PC-9 (cell line): ENCODE data around the gene ALDH4A1. TPM values are rescaled to one million over a fixed set of nuclear protein-coding genes. Genes with fewer than 3 reads are reported as not detected.

Experiments
- BruUV-seq: library from RNA; stranded (reverse); fragments of 400-500 nt; replicated peaks from 2 replicates; lab custom pipeline; 2021; lab: Mats Ljungman, UMichigan
- CTCF ChIA-PET: fragments of 300-600 bp; sonication (Branson Sonifier 250); formaldehyde crosslinking; loops from one replicate; lab custom pipeline; 2022; ENCODE audit warnings: antibody characterized with exemption; lab: Charles Lee
- POLR2A ChIA-PET: fragments of 300-600 bp; sonication (Branson Sonifier 250); formaldehyde crosslinking; loops from one replicate; lab custom pipeline; 2022; ENCODE audit warnings: antibody characterized with exemption; ENCODE audit not compliant: unreplicated experiment; lab: Charles Lee
- DNase-seq, 2 experiments: peaks; one replicate each; pipeline versions ENCODE4 v3.0.0 to v3.0.0-alpha.2; 2015 to 2022; ENCODE audit warnings: mixed read lengths in 1 of 2
- H2AFZ ChIP-seq: fragments of 200-600 bp; sonication (generic); 2 replicates; pipeline ENCODE4 v1.8.1; 2017; ENCODE audit warnings: antibody characterized with exemption
- H3F3A ChIP-seq: fragments of 200-600 bp; sonication (generic); 2 replicates; pipeline ENCODE4 v1.8.1; 2017; ENCODE audit warnings: antibody characterized with exemption, mild to moderate bottlenecking, low read depth; ENCODE audit not compliant: insufficient read depth
- H3K27ac ChIP-seq: fragments of 200-600 bp; sonication (generic); 2 replicates; pipeline ENCODE4 v1.6.1; 2016; ENCODE audit warnings: mixed run types
- H3K27me3 ChIP-seq: fragments of 200-600 bp; sonication (generic); 2 replicates; pipeline ENCODE4 v1.6.1; 2016; ENCODE audit warnings: low read depth, mixed run types; ENCODE audit not compliant: insufficient read depth
- H3K36me3 ChIP-seq: fragments of 200-600 bp; sonication (generic); 2 replicates; pipeline ENCODE4 v1.6.1; 2016; ENCODE audit warnings: low read depth, mixed run types
- H3K4me1 ChIP-seq: fragments of 200-600 bp; sonication (generic); replicated peaks from 2 replicates; pipeline ENCODE4 v1.6.1; 2016; ENCODE audit warnings: mixed run types; ENCODE audit not compliant: insufficient read depth
- H3K4me2 ChIP-seq: fragments of 200-600 bp; sonication (generic); 2 replicates; pipeline ENCODE4 v1.6.1; 2017; ENCODE audit warnings: mixed run types
- H3K4me3 ChIP-seq: fragments of 200-600 bp; sonication (generic); 2 replicates; pipeline ENCODE4 v1.6.1; 2016; ENCODE audit warnings: mixed run types
- H3K79me2 ChIP-seq: fragments of 200-600 bp; sonication (generic); 2 replicates; pipeline ENCODE4 v1.6.1; 2017; ENCODE audit warnings: low read depth, mixed run types
- H3K9me2 ChIP-seq: fragments of 200-600 bp; sonication (generic); 2 replicates; pipeline ENCODE4 v1.8.1; 2017; ENCODE audit warnings: mild to moderate bottlenecking; ENCODE audit not compliant: insufficient read depth
- H3K9me3 ChIP-seq: fragments of 200-600 bp; sonication (generic); 2 replicates; pipeline ENCODE4 v1.8.1; 2016; ENCODE audit warnings: low read depth; ENCODE audit not compliant: insufficient read depth
- H4K20me1 ChIP-seq: fragments of 200-600 bp; sonication (generic); 2 replicates; pipeline ENCODE4 v1.8.1; 2017; ENCODE audit not compliant: insufficient read depth
- CTCF ChIP-seq: fragments of 200-600 bp; sonication (generic); conservative IDR thresholded peaks from 2 replicates; pipeline ENCODE4 v1.6.1; 2017; ENCODE audit warnings: mixed run types, antibody characterized with exemption, mild to moderate bottlenecking, moderate library complexity
- EZH2 ChIP-seq: fragments of 200-600 bp; sonication (generic); IDR thresholded peaks from 2 replicates; pipeline ENCODE4 v1.8.0; 2017; ENCODE audit warnings: antibody characterized with exemption, low read depth
- intact Hi-C: fragments of 100-400 bp; cut with micrococcal nuclease; formaldehyde crosslinking; loops from one replicate; pipeline ENCODE4 v1.10.0; 2022; ENCODE audit not compliant: unreplicated experiment
- total RNA-seq: library from RNA; stranded (reverse); gene quantifications from 2 replicates; pipeline ENCODE4 v1.2.3, GENCODE V29; 2021

The ALDH4A1 gene
- total RNA-seq, 1 experiment from 2014 or later: 15.0 TPM

GRCh38 chr1:18938008-18938706, 35.8 kb upstream of the ALDH4A1 start:
- no peaks in the 10 kb centered on the region for H4K20me1 ChIP-seq
- intact Hi-C loops: no loop called here
- H3K27me3 ChIP-seq: no peaks in the 10 kb centered on the region
- no peaks in the 10 kb centered on the region for H3F3A ChIP-seq
- H3K4me3 ChIP-seq: no peak overlapping the region
- TF ChIP-seq EZH2: no peak
- TF ChIP-seq CTCF: no peak
- no peak overlapping the region for H2AFZ ChIP-seq
- no peak overlapping the region for H3K4me2 ChIP-seq
- ChIA-PET POLR2A (no interaction called here), CTCF (no interaction called here)
- DNase-seq: peak in 1 of 2 experiments; percentile 32
- no TSS peak for BruUV-seq
- H3K4me1 ChIP-seq: peaks cover 4% of the 10 kb centered on the region
- H3K9me3 ChIP-seq: no peaks in the 10 kb centered on the region
- no peaks in the 10 kb centered on the region for H3K36me3 ChIP-seq
- H3K79me2 ChIP-seq: 0 out of 2 replicates have a peak, but pooled peaks cover 17% of the 10 kb centered on the region
- no peak overlapping the region for H3K27ac ChIP-seq
- no peaks in the 10 kb centered on the region for H3K9me2 ChIP-seq

- intact Hi-C loops: no loop called here
- BruUV-seq: no TSS peak
- CTCF ChIA-PET: interaction anchor here (1.4 kb wide), 1 partner anchor 25 kb away, joined by 3 read pairs; no protein-coding TSS in a partner anchor
- POLR2A ChIA-PET: no interaction called here
- Histone ChIP-seq H3K9me2 (no peaks in the 10 kb centered on the region), H3K4me3 (no peak overlapping the region), H3F3A (0 out of 2 replicates have a peak, but pooled peaks cover 5% of the 10 kb centered on the region), H2AFZ (no peak overlapping the region), H4K20me1 (no peaks in the 10 kb centered on the region), H3K4me2 (no peak overlapping the region), H3K4me1 (peaks cover 10% of the 10 kb centered on the region), H3K36me3 (no peaks in the 10 kb centered on the region), H3K79me2 (0 out of 2 replicates have a peak, but pooled peaks cover 17% of the 10 kb centered on the region), H3K27ac (no peak overlapping the region), H3K27me3 (no peaks in the 10 kb centered on the region), H3K9me3 (no peaks in the 10 kb centered on the region)
- TF ChIP-seq CTCF (no peak), EZH2 (no peak)
- DNase-seq: no peak
Measured at GRCh38 chr1:18937539-18937938, 35.2 kb upstream of the ALDH4A1 start.

DNA sequence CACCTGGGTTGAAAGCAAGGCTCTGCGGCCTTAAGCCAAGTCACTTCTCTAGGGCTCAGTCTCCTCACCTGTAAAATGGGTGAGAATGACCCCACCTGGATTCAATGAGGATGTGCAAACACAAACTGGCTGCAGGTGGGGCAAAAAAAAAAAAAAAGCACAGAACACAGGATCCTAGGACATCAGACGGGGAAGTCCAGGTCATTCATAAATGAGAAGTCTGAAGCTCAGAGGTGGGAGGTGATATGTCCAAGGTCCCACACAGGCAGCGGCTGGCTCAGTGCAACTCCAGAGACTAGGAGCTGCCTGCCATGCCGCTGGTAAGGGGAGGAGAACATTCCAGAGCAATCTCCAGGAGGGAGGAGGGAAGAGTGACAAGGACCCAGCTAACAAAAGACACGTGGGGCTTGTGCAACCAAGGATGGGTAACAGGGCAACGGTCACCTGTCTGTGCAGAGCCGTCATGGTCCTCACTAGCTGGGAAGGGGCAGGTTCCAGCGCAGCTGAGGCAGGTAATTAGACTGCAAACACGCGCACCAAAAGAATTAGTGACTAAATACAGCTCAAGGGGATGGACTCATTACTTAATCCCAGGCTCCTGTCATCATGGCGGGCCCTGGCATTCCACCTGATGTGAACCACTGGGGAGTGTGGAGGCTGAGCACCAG, 34.6 kb upstream of the ALDH4A1 start:
- Histone ChIP-seq H3K9me3 (no peaks in the 10 kb centered on the region), H3K4me1 (peaks cover 16% of the 10 kb centered on the region), H3K36me3 (no peaks in the 10 kb centered on the region), H3K4me3 (no peak overlapping the region), H4K20me1 (no peaks in the 10 kb centered on the region), H3K4me2 (no peak overlapping the region), H3K79me2 (peaks cover 16% of the 10 kb centered on the region), H3F3A (0 out of 2 replicates have a peak, but pooled peaks cover 5% of the 10 kb centered on the region), H3K27ac (no peak overlapping the region), H2AFZ (no peak overlapping the region), H3K27me3 (no peaks in the 10 kb centered on the region), H3K9me2 (no peaks in the 10 kb centered on the region)
- TF ChIP-seq CTCF (no peak), EZH2 (no peak)
- BruUV-seq: no TSS peak
- CTCF ChIA-PET: interaction anchor here (1.4 kb wide), 1 partner anchor 24 kb away, joined by 3 read pairs; no protein-coding TSS in a partner anchor
- intact Hi-C loops: no loop called here
- no peak for DNase-seq
- POLR2A ChIA-PET: no interaction called here
